ENCODE measurements around the gene SCGB2B2.
"Not testable (repeated sequence)": the region's sequence is repeated elsewhere in the genome, so short reads cannot be mapped to it uniquely, and the experiment has no call there.

Gene SCGB2B2

GRCh38 chr19:34668690-34669089, 8.3 kb downstream of the SCGB2B2 start:
- DNase-seq = peak in 1 of 2 experiments; percentile 46

- DNase-seq = peak in 1 of 2 experiments; percentile 56
These were observed 8.8 kb downstream of the SCGB2B2 start for GRCh38 chr19:34668077-34668689.

DNA sequence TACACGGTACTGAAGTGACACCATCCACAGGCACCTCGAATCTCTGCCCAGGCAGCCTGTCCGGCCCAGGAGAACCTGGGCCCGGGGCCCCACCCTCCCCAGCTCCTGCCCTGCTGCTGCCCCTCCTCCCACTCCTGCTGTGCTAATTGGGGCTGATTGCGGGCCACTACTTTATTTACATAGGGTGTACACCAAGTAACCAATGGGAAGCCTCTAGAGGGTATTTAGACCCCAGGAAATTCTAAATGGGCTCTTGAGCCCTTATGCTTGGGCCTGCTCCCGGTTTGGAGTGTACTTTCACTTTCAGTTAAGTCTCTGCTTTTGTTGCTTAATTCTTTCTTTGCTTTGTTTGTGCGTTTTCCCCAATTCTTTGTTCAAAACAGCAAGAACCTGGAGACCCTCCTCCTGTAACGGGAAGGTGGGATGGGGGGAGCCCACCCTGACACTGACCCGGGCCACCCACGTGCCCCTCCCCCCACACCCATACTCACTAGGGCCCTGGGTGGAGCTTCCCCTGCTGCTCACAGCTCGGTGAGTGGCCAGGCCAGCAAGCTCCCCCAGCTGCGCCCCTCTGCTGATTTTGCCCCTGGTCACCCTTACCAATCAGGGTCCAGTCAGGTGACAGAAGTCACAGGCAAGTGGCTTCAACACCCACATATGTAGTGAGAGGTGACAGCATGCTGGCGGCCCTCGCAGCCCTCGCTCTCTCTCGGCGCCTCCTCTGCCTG, 9.4 kb downstream of the SCGB2B2 start:
- DNase-seq = peak; percentile 41 to 72

DNA sequence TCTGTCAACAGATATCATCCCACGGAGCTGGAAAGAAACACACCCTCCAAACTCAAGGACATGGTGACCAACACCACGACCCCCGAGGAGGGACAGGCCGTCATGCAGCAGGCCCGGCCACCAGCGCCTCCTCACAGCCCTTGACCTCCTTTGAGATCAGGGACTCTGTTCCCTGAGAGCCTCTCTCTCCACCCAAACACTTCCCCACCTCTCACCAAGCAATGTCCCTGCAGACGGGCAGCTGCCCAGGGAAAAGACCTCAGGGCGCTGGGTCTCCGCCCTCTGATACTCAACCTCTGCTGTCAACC, 10.0 kb downstream of the SCGB2B2 start:
- no peak for DNase-seq

- no peak for DNase-seq
These were observed 10.6 kb downstream of the SCGB2B2 start for GRCh38 chr19:34666200-34666957.

DNA sequence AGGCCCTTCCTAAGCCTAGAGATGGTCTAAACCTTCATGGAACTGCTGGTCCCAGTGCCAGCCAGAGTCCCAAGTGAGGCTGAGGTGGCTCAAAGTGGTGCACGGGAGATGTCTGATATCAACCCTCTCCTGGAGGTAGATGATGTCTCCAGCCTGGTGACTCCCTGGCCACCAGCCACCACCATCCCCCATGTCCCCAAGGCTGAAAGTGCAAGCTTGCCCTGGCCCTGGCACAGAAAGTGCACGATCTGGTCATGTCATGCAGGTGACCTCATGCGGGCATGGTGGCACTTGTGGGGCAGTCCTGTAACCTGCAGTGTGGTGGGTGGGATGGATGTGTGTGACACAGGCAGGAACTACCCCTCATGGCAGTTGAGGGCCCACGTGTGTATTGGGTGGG, 11.7 kb downstream of the SCGB2B2 start:
- not testable (repeated sequence) for DNase-seq

GRCh38 chr19:34664870-34665269, 12.1 kb downstream of the SCGB2B2 start:
- no peak for DNase-seq

DNA sequence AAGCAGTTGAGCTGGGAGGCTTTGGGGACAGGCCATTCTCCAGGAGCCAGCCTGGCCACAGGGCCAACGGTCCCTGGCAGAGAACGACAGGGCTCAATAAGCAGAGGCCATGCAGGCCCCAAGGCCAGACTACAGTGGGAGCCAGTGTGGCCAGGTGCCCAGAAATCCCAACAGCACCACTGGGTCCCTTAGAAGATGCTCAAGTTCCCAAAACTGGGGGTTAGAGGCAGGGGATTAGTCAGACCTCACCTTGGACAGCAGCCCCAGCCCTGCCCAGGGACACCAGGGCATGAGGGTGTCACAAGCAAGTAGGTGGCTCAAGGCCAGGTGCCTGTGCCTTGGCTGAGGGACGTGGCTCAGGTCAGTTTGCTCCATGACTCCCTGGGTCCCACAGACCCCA, 12.8 kb downstream of the SCGB2B2 start:
- DNase-seq = no peak

DNA sequence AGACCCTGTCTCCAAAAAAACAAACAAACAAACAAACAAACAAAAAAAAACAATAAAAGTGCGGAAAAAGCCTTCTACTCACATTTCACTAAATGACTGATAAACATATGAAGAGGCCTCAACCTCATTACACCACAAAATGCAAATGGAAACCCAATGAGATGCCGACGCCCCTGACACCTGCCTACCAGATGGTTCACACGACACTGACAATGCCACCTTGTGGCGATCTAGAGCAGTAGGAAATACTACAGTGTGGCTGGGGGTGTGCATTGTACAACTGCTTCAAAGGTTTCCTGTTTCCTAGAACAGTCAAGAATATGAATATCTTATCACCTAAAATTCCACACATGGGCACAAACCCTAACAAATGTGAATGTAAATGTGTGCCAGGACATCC, 14.0 kb downstream of the SCGB2B2 start:
- peak; percentile 89 to 95 for DNase-seq

DNA sequence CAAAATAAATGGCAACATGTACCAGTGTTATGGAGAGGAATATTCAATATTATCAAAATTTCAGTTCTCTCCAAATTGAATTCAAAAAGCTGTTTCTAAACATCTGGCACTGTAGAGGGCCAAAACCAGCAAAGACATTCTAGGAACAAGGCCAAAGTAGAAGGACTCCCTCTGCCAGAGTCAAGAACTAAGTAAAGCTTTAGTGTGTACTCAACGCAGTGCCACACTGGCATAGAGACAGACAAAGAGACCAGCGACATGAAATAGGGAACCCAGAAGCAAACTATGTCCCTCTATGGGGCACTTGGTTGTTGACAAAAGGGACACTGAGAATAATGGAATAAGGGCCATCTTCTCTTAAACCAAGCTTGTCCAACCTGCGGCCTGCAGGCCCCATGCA, 15.6 kb downstream of the SCGB2B2 start:
- no peak for DNase-seq

DNA sequence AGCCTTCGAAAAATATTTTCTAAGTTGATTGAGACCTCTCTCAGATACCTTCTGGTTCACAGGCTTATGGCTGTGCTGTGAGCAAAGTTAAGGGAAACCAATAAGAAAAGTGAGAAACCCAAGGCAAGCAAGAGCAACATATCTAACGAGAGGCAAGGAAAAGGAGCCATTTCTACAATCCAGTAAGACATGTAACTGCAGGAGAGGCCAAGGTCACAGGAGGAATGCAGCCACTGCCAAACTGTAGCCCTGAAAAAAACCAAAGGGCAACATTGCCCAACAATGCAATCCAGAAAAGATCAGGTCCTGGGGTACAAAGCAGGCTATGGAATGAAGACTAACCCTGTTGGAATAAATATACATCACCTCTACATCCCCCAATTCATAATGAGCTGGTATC, 21.3 kb downstream of the SCGB2B2 start:
- no peak for DNase-seq

- DNase-seq = peak in 1 of 2 experiments; percentile 21
These were observed 22.2 kb downstream of the SCGB2B2 start for GRCh38 chr19:34654796-34655195.

GRCh38 chr19:34651747-34652146, 25.2 kb downstream of the SCGB2B2 start:
- no peak for DNase-seq

GRCh38 chr19:34649886-34650543, 26.9 kb downstream of the SCGB2B2 start:
- DNase-seq = no peak

- DNase-seq = no peak
These were observed 31.4 kb downstream of the SCGB2B2 start for GRCh38 chr19:34645551-34645950.

- no peak for DNase-seq
These were observed 31.9 kb downstream of the SCGB2B2 start for GRCh38 chr19:34644991-34645461.

GRCh38 chr19:34642241-34642640, 34.7 kb downstream of the SCGB2B2 start:
- no peak for DNase-seq

DNA sequence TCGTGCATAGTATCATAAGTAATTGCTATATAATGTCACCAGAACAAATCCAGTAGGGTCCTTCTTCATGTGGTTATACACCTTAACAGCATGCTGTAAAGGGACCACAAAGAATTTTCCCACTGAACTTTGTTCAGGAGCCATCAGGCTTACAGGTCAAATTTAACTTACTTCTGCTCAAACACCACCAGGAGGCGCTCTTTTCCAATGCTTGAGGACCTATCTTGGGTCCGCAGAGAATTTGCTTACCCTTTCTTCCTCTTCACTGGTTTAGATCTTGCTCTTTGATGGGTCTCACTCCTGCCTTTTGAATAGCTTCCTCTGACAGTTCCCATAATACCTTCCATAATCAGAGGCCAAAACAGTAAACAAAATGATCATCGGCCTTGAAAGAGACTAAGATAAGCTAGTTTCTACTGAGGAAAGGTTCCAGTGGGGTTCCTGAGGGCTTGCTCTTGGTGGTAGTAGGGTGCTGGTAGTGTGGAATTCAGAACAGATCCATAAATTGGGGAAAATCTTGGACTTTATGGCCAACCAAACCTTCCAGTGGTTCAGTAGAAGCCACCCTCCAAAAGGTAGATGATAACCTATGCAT, 37.4 kb downstream of the SCGB2B2 start:
- peak; percentile 86 to 97 for DNase-seq

GRCh38 chr19:34633802-34634201, 43.2 kb downstream of the SCGB2B2 start:
- no peak for DNase-seq

All from NCI-H526 (cell line).